SK-N-SH (cell line): ENCODE measurements around the gene FCSK. TPM values are rescaled to one million over a fixed set of nuclear protein-coding genes. Genes with fewer than 3 reads are reported as not detected.

ENCODE experiments used
- CTCF ChIA-PET: fragments of 300-600, 350-600 bp; formaldehyde crosslinking; extraction: SDS; loops from one replicate; lab custom pipeline; 2021; lab: Yijun Ruan, JAX
- POLR2A ChIA-PET: fragments of 350-600 bp; sonication (Branson Sonifier 250); formaldehyde crosslinking; extraction: SDS; loops from one replicate; lab custom pipeline; 2020; ENCODE audit warnings: antibody characterized with exemption, inconsistent platforms; lab: Yijun Ruan, JAX
- DNase-seq: peaks from one replicate; pipeline ENCODE4 v3.0.0; 2012
- H2AFZ ChIP-seq: fragments of 200-600 bp; sonication (generic); 2 replicates; pipeline ENCODE4 v1.8.1; 2016; ENCODE audit warnings: antibody characterized with exemption, mild to moderate bottlenecking, low read depth
- H3F3A ChIP-seq: fragments of 200-600 bp; sonication (generic); replicated peaks from 2 replicates; pipeline ENCODE3; 2016; ENCODE audit warnings: antibody characterized with exemption, mild to moderate bottlenecking; ENCODE audit not compliant: insufficient read depth
- H3K27ac ChIP-seq, 2 experiments: fragments of 200-500 bp in 1 of 2; fragments of 200-600 bp in 1 of 2; sonication (Bioruptor generic) in 1 of 2; sonication (generic), shearing (Covaris generic) in 1 of 2; 2 replicates each; pipeline versions ENCODE4 v1.5.1 to v1.6.1; 2014 to 2016; ENCODE audit warnings: low read depth in 2 of 2, inconsistent platforms in 1 of 2, low read length in 1 of 2, mild to moderate bottlenecking in 1 of 2, mixed read lengths in 1 of 2
- H3K27me3 ChIP-seq: fragments of 200-600 bp; sonication (generic), shearing (Covaris generic); 2 replicates; pipeline ENCODE4 v1.6.1; 2016; ENCODE audit warnings: mixed run types; ENCODE audit not compliant: insufficient read depth
- H3K36me3 ChIP-seq, 2 experiments: fragments of 200-500 bp in 1 of 2; fragments of 200-600 bp in 1 of 2; sonication (Bioruptor generic) in 1 of 2; sonication (generic) in 1 of 2; replicated peaks in 1 of 2; 2 replicates each; pipeline versions ENCODE3 to v1.5.1; 2014 to 2016; ENCODE audit warnings: low read length in 1 of 2, mild to moderate bottlenecking in 1 of 2; ENCODE audit not compliant: insufficient read depth in 2 of 2, control insufficient read depth in 1 of 2
- H3K4me1 ChIP-seq, 2 experiments: fragments of 200-500 bp in 1 of 2; fragments of 200-600 bp in 1 of 2; sonication (Bioruptor generic) in 1 of 2; sonication (generic), shearing (Covaris generic) in 1 of 2; 2 replicates each; pipeline versions ENCODE4 v1.5.1 to v1.6.1; 2014 to 2016; ENCODE audit warnings: low read depth in 1 of 2, low read length in 1 of 2, mixed run types in 1 of 2; ENCODE audit not compliant: insufficient read depth in 2 of 2, control insufficient read depth in 1 of 2
- H3K4me2 ChIP-seq: fragments of 200-600 bp; sonication (generic), shearing (Covaris generic); 2 replicates; pipeline ENCODE4 v1.6.1; 2017; ENCODE audit warnings: mixed run types
- H3K4me3 ChIP-seq, 2 experiments: fragments of 200-500 bp in 1 of 2; fragments of 200-600 bp in 1 of 2; sonication (Bioruptor generic) in 1 of 2; sonication (generic), shearing (Covaris generic) in 1 of 2; 2 replicates each; pipeline versions ENCODE4 v1.5.1 to v1.8.1; 2014 to 2016; ENCODE audit warnings: low read depth in 2 of 2, inconsistent platforms in 1 of 2, low read length in 1 of 2, mild to moderate bottlenecking in 1 of 2, mixed read lengths in 1 of 2, moderate library complexity in 1 of 2
- H3K79me2 ChIP-seq: fragments of 200-600 bp; sonication (generic); 2 replicates; pipeline ENCODE4 v1.8.1; 2017; ENCODE audit warnings: mild to moderate bottlenecking; ENCODE audit not compliant: insufficient read depth
- H3K9ac ChIP-seq: fragments of 200-600 bp; sonication (generic); 2 replicates; pipeline ENCODE4 v1.6.1; 2017; ENCODE audit warnings: mixed run types
- H3K9me2 ChIP-seq: fragments of 200-600 bp; sonication (generic); 2 replicates; pipeline ENCODE4 v1.6.1; 2017; ENCODE audit warnings: mixed run types
- H3K9me3 ChIP-seq: fragments of 200-600 bp; sonication (generic); 2 replicates; pipeline ENCODE4 v1.6.1; 2017; ENCODE audit warnings: mixed run types, mild to moderate bottlenecking, moderate library complexity
- H4K20me1 ChIP-seq: fragments of 200-600 bp; sonication (generic); 2 replicates; pipeline ENCODE4 v1.6.1; 2017; ENCODE audit warnings: mild to moderate bottlenecking, mixed run types; ENCODE audit not compliant: insufficient read depth
- CHD2 ChIP-seq: fragments of 150-350 bp; IDR thresholded peaks from 2 replicates; pipeline ENCODE4 v1.6.1; 2018; ENCODE audit warnings: low read length; ENCODE audit not compliant: partially characterized antibody
- ELF1 ChIP-seq: IDR thresholded peaks from 2 replicates; pipeline ENCODE4 v1.4.0; 2012
- EP300 ChIP-seq, 2 experiments: IDR thresholded peaks; 2 replicates each; pipeline versions ENCODE4 v1.4.0 to v1.6.1; 2012; ENCODE audit warnings: borderline replicate concordance in 1 of 2, low read depth in 1 of 2, low read length in 1 of 2
- EZH2phosphoT487 ChIP-seq: fragments of 200-600 bp; sonication (generic); IDR thresholded peaks from 2 replicates; pipeline ENCODE4 v1.6.1; 2017; ENCODE audit warnings: low read depth, mixed run types, mild to moderate bottlenecking, antibody characterized with exemption, moderate library complexity, borderline replicate concordance
- FOSL2 ChIP-seq: IDR thresholded peaks from 2 replicates; pipeline ENCODE4 v1.4.0; 2012; ENCODE audit warnings: low read depth, mild to moderate bottlenecking, moderate library complexity, borderline replicate concordance
- GABPA ChIP-seq: IDR thresholded peaks from 2 replicates; pipeline ENCODE4 v1.4.0; 2012; ENCODE audit warnings: low read depth, mild to moderate bottlenecking
- GATA2 ChIP-seq: sonication (generic); formaldehyde crosslinking; IDR thresholded peaks from 2 replicates; pipeline ENCODE4 v1.5.0; 2020; ENCODE audit warnings: mild to moderate bottlenecking, missing genetic modification reagents
- NFIC ChIP-seq: IDR thresholded peaks from 2 replicates; pipeline ENCODE4 v1.4.0; 2012; ENCODE audit warnings: borderline replicate concordance
- NRF1 ChIP-seq: IDR thresholded peaks from 2 replicates; pipeline ENCODE4 v1.6.1; 2012; ENCODE audit warnings: low read depth, mild to moderate bottlenecking, low read length
- PBX3 ChIP-seq: IDR thresholded peaks from 2 replicates; pipeline ENCODE4; 2012
- POLR2AphosphoS5 ChIP-seq: IDR thresholded peaks from 2 replicates; pipeline ENCODE4 v1.6.1; 2012; ENCODE audit warnings: low read depth, low read length
- RAD21 ChIP-seq: IDR thresholded peaks from 2 replicates; pipeline ENCODE4 v1.6.1; 2012; ENCODE audit warnings: mild to moderate bottlenecking, low read length
- SMC3 ChIP-seq: IDR thresholded peaks from 2 replicates; pipeline ENCODE4 v1.6.1; 2012; ENCODE audit warnings: low read depth, low read length, improper control_type of control experiment
- TCF12 ChIP-seq: IDR thresholded peaks from 2 replicates; pipeline ENCODE4 v1.4.0; 2012
- TEAD4 ChIP-seq: IDR thresholded peaks from 2 replicates; pipeline ENCODE4 v1.4.0; 2012; ENCODE audit warnings: mild to moderate bottlenecking, borderline replicate concordance; ENCODE audit not compliant: insufficient read depth
- YY1 ChIP-seq: IDR thresholded peaks from 2 replicates; pipeline ENCODE4 v1.4.0; 2012; ENCODE audit warnings: low read depth, mild to moderate bottlenecking
- WGBS: methylation state at CpG from one replicate; pipeline ENCODE4 v1.1.6; 2017; ENCODE audit warnings: low lambda C conversion rate; 5-methylcytosine and 5-hydroxymethylcytosine counted together
- polyA plus RNA-seq, 3 experiments: library from polyadenylated mRNA; depleted of rRNA; stranded (reverse); fragments of >200 nt; gene quantifications; 2 replicates each; pipeline ENCODE4 v1.2.3, GENCODE V29; 2012
- TF ChIP-seq, protein P1 (sequence below): fragments of 200-600 bp; sonication (generic); IDR thresholded peaks from 2 replicates; pipeline ENCODE4 v1.6.1; 2017; ENCODE audit warnings: antibody characterized with exemption, mild to moderate bottlenecking, moderate library complexity

FCSK gene
- polyA plus RNA-seq, 1 of the 3 experiments (the other 2 are of a cell fraction): 9.7 TPM

DNA sequence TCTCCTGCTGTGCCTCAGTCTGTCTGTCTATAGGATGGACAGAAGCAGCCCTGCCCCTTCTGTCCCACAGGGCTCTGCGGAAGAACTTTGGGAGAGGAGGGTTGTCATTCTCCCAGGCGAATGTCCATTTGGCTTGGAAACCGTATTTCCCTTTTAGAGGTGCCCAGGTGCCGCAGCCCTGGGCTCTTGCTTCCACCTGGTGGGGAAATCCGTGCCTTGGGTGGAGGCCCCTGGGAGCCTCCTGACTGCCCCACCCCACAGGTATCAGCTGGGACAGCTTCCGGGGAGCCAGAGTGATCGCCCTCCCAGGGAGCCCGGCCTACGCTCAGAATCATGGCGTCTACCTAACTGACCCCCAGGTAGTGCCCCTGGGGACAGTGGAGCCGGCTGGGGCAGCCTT, 12.7 kb downstream of the FCSK start:
- Histone ChIP-seq H3K36me3 (no peaks in the 10 kb centered on the region), H3K9ac (no peak overlapping the region), H3K4me2 (no peak overlapping the region), H2AFZ (no peak overlapping the region), H3K27me3 (no peaks in the 10 kb centered on the region), H3K27ac (no peak overlapping the region), H3F3A (no peaks in the 10 kb centered on the region), H4K20me1 (no peaks in the 10 kb centered on the region), H3K4me3 (no peak overlapping the region), H3K9me2 (no peaks in the 10 kb centered on the region), H3K9me3 (no peaks in the 10 kb centered on the region), H3K4me1 (peaks cover 0 to 3% of the 10 kb centered on the region in 2 experiments; a peak in 1 of 4 replicates), H3K79me2 (no peaks in the 10 kb centered on the region)
- ChIA-PET POLR2A (interaction anchor here (0.6 to 1.6 kb wide), 2 partner anchors 86 to 90 kb away, joined by 6 read pairs; no protein-coding TSS in a partner anchor), CTCF (no interaction called here)
- 84% methylated on average over 6 of the region's 11 CpGs for WGBS
- TF ChIP-seq TCF12: no peak
- no peak for TF ChIP-seq PBX3
- no peak for TF ChIP-seq POLR2AphosphoS5
- no peak for TF ChIP-seq GATA2
- no peak for TF ChIP-seq NFIC
- no peak for TF ChIP-seq GABPA
- no peak for TF ChIP-seq CHD2
- TF ChIP-seq, protein P1, sequence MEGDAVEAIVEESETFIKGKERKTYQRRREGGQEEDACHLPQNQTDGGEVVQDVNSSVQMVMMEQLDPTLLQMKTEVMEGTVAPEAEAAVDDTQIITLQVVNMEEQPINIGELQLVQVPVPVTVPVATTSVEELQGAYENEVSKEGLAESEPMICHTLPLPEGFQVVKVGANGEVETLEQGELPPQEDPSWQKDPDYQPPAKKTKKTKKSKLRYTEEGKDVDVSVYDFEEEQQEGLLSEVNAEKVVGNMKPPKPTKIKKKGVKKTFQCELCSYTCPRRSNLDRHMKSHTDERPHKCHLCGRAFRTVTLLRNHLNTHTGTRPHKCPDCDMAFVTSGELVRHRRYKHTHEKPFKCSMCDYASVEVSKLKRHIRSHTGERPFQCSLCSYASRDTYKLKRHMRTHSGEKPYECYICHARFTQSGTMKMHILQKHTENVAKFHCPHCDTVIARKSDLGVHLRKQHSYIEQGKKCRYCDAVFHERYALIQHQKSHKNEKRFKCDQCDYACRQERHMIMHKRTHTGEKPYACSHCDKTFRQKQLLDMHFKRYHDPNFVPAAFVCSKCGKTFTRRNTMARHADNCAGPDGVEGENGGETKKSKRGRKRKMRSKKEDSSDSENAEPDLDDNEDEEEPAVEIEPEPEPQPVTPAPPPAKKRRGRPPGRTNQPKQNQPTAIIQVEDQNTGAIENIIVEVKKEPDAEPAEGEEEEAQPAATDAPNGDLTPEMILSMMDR: no peak
- no peak for TF ChIP-seq EP300 (IDR thresholded peaks at IDR 0.05; ENCODE audit: borderline replicate concordance in 1 of 2, low read depth in 1 of 2, low read length in 1 of 2)
- TF ChIP-seq FOSL2: no peak
- no peak for TF ChIP-seq EZH2phosphoT487
- TF ChIP-seq NRF1: no peak
- no peak for TF ChIP-seq ELF1
- no peak for TF ChIP-seq TEAD4
- no peak for TF ChIP-seq YY1
- DNase-seq: no peak

DNA sequence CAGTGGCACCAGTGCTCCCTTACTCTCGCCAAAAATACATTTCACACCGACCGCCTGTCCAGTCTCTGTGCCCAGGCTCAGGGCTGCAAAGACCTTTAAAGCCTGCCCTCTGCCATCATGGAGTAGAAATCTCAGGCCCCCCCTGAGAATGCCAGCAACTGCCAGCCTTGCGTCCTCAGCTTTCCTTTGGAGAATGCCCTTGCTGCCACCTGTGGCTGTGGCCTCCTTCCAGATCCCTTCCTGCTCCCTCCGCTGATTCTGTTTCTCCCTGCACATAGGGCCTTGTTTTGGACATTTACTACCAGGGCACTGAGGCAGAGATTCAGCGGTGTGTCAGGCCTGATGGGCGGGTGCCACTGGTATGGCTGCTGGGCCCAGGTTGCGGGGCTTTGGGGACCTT, 13.2 kb downstream of the FCSK start:
- TF ChIP-seq SMC3: no peak
- TF ChIP-seq, protein P1: no peak
- TF ChIP-seq RAD21: no peak
- no peak for TF ChIP-seq TCF12

More for the DNA sequence above, 13.2 kb downstream of the FCSK start:
- H3K27ac ChIP-seq: no peak overlapping the region
- CTCF ChIA-PET: no interaction called here
- H3K9ac ChIP-seq: no peak overlapping the region
- POLR2A ChIA-PET: interaction anchor here (1.6 kb wide), 1 partner anchor 86 kb away, joined by 6 read pairs; no protein-coding TSS in a partner anchor
- H3K4me2 ChIP-seq: no peak overlapping the region
- no peaks in the 10 kb centered on the region for H4K20me1 ChIP-seq
- no peak overlapping the region for H2AFZ ChIP-seq
- no peaks in the 10 kb centered on the region for H3F3A ChIP-seq
- no peaks in the 10 kb centered on the region for H3K9me2 ChIP-seq
- H3K79me2 ChIP-seq: no peaks in the 10 kb centered on the region
- WGBS: 94% methylated on average over 8 of the region's 8 CpGs
- no peak overlapping the region for H3K4me3 ChIP-seq
- no peaks in the 10 kb centered on the region for H3K27me3 ChIP-seq
- peaks cover 0 to 3% of the 10 kb centered on the region in 2 experiments; a peak in 1 of 4 replicates for H3K4me1 ChIP-seq
- no peaks in the 10 kb centered on the region for H3K9me3 ChIP-seq
- no peaks in the 10 kb centered on the region for H3K36me3 ChIP-seq
- DNase-seq: no peak
